ENCODE data around the gene SARDH. TPM values are rescaled to one million over a fixed set of nuclear protein-coding genes. Genes with fewer than 3 reads are reported as not detected.
"Not testable (repeated sequence)": the region's sequence is repeated elsewhere in the genome, so short reads cannot be mapped to it uniquely, and the experiment has no call there.

The SARDH gene
- total RNA-seq, 1 donor from 2014 or later: 12.9 TPM

- no peak for DNase-seq (ENCODE audit: low spot score in 2 of 2, unreplicated experiment in 2 of 2)
- H3K4me3 Mint-ChIP-seq: no peak overlapping the region
- no peaks in the 10 kb centered on the region for H3K36me3 Mint-ChIP-seq
- TF ChIP-seq, protein P1, sequence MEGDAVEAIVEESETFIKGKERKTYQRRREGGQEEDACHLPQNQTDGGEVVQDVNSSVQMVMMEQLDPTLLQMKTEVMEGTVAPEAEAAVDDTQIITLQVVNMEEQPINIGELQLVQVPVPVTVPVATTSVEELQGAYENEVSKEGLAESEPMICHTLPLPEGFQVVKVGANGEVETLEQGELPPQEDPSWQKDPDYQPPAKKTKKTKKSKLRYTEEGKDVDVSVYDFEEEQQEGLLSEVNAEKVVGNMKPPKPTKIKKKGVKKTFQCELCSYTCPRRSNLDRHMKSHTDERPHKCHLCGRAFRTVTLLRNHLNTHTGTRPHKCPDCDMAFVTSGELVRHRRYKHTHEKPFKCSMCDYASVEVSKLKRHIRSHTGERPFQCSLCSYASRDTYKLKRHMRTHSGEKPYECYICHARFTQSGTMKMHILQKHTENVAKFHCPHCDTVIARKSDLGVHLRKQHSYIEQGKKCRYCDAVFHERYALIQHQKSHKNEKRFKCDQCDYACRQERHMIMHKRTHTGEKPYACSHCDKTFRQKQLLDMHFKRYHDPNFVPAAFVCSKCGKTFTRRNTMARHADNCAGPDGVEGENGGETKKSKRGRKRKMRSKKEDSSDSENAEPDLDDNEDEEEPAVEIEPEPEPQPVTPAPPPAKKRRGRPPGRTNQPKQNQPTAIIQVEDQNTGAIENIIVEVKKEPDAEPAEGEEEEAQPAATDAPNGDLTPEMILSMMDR (IDR thresholded peaks at IDR 0.05; ENCODE audit: unreplicated experiment): no peak
- H3K27ac Mint-ChIP-seq: no peak overlapping the region
- H3K4me1 Mint-ChIP-seq: no peaks in the 10 kb centered on the region
- peaks cover 9% of the 10 kb centered on the region for H3K27me3 Mint-ChIP-seq (ENCODE audit: low read depth)
- H3K9me3 Mint-ChIP-seq: peaks cover 50% of the 10 kb centered on the region
Observed at GRCh38 chr9:133747309-133747708, 9.2 kb upstream of the SARDH start.

- H3K4me1 Mint-ChIP-seq; H3K36me3 Mint-ChIP-seq; H3K27ac Mint-ChIP-seq; H3K4me3 Mint-ChIP-seq; DNase-seq (ENCODE audit: low spot score in 2 of 2, unreplicated experiment in 2 of 2); H3K27me3 Mint-ChIP-seq (ENCODE audit: low read depth): not testable (repeated sequence)
- H3K9me3 Mint-ChIP-seq: peaks cover 32% of the 10 kb centered on the region
Observed at GRCh38 chr9:133744528-133744927, 6.4 kb upstream of the SARDH start.

DNA sequence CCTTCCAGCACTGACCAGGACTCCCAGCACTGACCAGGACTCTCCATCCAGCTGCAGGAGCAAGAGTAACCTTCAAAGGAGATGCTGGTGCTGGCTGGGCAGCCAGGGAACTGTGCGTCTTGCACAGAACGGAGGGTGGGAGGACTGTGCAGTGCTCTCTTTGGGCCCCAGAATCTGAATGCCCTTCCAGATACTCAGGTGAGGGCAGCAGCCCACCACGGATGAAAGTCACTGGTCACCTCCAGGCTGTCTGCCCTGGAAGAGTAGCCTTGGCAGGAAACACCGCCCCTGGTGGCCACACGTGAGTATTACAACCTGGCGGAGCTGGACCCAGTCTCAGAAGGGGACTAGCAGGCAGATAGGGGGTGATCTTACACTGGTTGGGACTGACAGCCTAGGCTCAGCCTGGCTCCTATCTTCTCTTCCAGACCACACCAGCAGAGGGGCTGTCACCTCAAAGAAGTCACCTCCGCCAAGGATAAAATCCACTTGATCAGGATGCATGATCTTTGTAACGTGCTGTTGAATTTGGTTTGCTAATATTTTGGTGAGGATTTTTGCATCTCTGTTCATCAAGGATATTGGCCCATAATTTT lies 4.8 kb upstream of the SARDH start:
- no peaks in the 10 kb centered on the region for H3K36me3 Mint-ChIP-seq
- TF ChIP-seq, protein P1 (IDR thresholded peaks at IDR 0.05; ENCODE audit: unreplicated experiment): peak; percentile 99

GRCh38 chr9:133742251-133742650 lies 4.1 kb upstream of the SARDH start:
- no peak overlapping the region for H3K4me3 Mint-ChIP-seq

More for the DNA sequence above, 4.8 kb upstream of the SARDH start:
- peaks cover 20% of the 10 kb centered on the region for H3K9me3 Mint-ChIP-seq
- peaks cover under 1% of the 10 kb centered on the region for H3K4me1 Mint-ChIP-seq
- DNase-seq (ENCODE audit: low spot score in 2 of 2, unreplicated experiment in 2 of 2): peak; percentile 67 to 89
- no peak overlapping the region for H3K27ac Mint-ChIP-seq
- no peak overlapping the region for H3K4me3 Mint-ChIP-seq
- peaks cover 9% of the 10 kb centered on the region for H3K27me3 Mint-ChIP-seq (ENCODE audit: low read depth)

GRCh38 chr9:133741716-133742115 lies 3.6 kb upstream of the SARDH start:
- Mint-ChIP-seq H3K36me3 (no peaks in the 10 kb centered on the region), H3K27ac (no peak overlapping the region), H3K9me3 (peaks cover 10% of the 10 kb centered on the region), H3K4me3 (no peak overlapping the region), H3K27me3 (ENCODE audit: low read depth) (peaks cover 9% of the 10 kb centered on the region), H3K4me1 (peaks cover 5% of the 10 kb centered on the region)
- no peak for DNase-seq (ENCODE audit: low spot score in 2 of 2, unreplicated experiment in 2 of 2)
- TF ChIP-seq, protein P1 (IDR thresholded peaks at IDR 0.05; ENCODE audit: unreplicated experiment): no peak

More at GRCh38 chr9:133742251-133742650, 4.1 kb upstream of the SARDH start:
- Mint-ChIP-seq H3K27ac (no peak overlapping the region), H3K9me3 (peaks cover 14% of the 10 kb centered on the region), H3K27me3 (ENCODE audit: low read depth) (peaks cover 9% of the 10 kb centered on the region), H3K4me1 (peaks cover 5% of the 10 kb centered on the region), H3K36me3 (no peaks in the 10 kb centered on the region)
- DNase-seq (ENCODE audit: low spot score in 2 of 2, unreplicated experiment in 2 of 2): no peak
- TF ChIP-seq, protein P1 (IDR thresholded peaks at IDR 0.05; ENCODE audit: unreplicated experiment): no peak

- peaks cover 4% of the 10 kb centered on the region for H3K9me3 Mint-ChIP-seq
- H3K4me1 Mint-ChIP-seq: peaks cover 5% of the 10 kb centered on the region
- no peak overlapping the region for H3K27ac Mint-ChIP-seq
- H3K27me3 Mint-ChIP-seq (ENCODE audit: low read depth): peaks cover 9% of the 10 kb centered on the region
- no peak for DNase-seq (ENCODE audit: low spot score in 2 of 2, unreplicated experiment in 2 of 2)
- TF ChIP-seq, protein P1 (IDR thresholded peaks at IDR 0.05; ENCODE audit: unreplicated experiment): no peak
- H3K4me3 Mint-ChIP-seq: no peak overlapping the region
- no peaks in the 10 kb centered on the region for H3K36me3 Mint-ChIP-seq
Observed at GRCh38 chr9:133740911-133741310, 2.8 kb upstream of the SARDH start.

Data from mesothelial cell of epicardium (in vitro differentiated cells).